GM18511 (cell line): ENCODE data around the gene NIPSNAP3A.
"Not testable (repeated sequence)": the region's sequence is repeated elsewhere in the genome, so short reads cannot be mapped to it uniquely, and the experiment has no call there.

Experiments
- ATAC-seq: cut with Tn5 transposase; IDR thresholded peaks from one replicate; pipeline ENCODE4 v1.9.1; 2021; ENCODE audit warnings: mild to moderate bottlenecking, moderate library complexity; ENCODE audit not compliant: unreplicated experiment

The NIPSNAP3A gene

DNA sequence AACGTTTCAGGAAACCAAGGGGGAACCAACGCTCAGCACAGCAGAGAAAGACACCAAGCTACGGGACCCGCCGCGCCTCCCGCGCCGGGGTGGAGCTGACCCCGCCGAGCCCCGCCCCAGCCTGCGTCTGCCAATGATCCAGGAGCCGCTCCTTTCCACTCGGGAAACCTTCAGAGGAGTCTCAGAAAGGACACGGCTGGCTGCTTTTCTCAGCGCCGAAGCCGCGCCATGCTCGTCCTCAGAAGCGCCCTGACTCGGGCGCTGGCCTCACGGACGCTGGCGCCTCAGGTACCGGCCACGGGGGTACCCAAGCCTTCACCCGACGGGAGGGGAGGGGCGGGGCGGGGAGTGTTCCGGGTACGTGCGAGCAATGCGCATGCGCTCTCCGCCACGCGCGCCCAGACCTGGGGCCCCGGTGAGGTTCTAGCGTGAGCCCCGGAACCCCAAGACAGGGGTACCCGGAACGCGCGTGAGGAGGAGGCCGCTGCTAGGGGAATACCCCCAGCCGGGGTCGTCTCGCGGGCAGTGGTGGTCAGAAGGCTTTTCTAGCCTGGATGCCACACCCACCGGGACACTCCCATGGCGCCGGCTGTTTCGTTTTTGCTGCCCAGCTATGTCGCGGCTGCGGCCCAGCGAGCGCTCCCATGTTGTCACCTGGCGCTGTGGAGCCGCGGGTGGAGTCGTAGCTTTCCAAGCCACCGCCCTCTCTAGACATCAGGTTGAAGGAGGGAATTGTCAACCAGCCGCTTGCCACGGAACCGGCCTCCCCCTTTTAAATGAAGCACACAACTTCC lies at the start of gene NIPSNAP3A:
Gene NIPSNAP3A (plus strand): TSS at position 119 of the 794 bp plus-strand sequence. CDS start 110 bp downstream, at position 229.
- peak; percentile 87 for ATAC-seq

DNA sequence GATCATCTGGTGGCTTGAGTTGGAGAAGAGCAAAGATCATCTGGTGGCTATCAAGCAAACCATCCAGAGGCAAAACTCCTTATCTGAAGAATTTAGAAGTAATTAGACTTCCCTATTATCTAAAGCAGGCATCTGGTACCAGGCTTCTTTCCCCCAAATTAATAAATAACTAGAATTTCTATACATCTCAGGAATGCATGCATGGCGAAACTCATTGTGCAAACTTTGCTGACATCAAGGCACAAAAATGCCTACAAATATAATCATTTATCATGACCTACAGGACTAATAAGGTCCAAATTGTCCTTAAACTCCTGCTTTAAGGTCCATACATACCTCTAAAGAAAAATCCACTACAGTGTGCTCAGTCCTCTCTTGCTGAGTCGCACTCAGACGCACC lies 47.2 kb upstream of the NIPSNAP3A start:
- no peak for ATAC-seq

- not testable (repeated sequence) for ATAC-seq
These were observed 38.7 kb upstream of the NIPSNAP3A start for GRCh38 chr9:104708737-104709136.

DNA sequence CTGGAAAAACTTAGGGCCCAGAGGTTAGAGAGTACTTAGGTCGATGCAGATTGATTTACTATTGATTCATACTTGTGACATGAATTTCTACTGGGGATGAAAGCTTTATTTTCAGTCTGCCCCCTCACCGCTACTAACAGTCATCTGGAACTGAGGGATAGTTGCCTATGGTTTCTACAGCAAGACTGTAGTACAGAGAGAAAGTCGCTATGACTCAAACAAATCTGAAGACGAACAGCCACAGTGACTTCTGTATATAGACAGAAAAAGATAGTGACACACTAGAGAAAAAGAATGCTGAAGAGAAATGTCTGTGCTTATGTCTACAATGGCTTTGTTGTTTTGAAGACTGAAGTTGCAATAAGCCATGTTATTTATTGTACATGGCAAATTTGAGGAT lies 35.9 kb upstream of the NIPSNAP3A start:
- no peak for ATAC-seq

DNA sequence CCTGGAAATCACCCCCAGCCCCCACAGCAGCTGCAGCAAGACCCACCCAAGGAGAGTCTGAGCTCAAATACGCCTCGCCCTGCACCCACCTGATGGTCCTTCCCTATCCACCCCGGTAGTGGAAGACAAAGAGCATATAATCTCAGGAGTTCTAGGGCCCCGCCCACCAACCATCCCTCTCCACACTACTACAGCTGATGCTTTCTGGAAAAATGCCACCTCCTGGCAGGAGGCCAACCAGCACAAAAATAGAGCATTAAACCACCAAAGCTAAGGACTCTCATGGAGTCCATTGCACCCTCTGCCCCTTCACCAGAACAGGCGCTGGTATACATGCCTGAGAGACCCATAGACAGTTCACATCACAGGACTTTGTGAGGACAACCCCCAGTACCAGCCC lies 22.5 kb upstream of the NIPSNAP3A start:
- ATAC-seq: no peak

DNA sequence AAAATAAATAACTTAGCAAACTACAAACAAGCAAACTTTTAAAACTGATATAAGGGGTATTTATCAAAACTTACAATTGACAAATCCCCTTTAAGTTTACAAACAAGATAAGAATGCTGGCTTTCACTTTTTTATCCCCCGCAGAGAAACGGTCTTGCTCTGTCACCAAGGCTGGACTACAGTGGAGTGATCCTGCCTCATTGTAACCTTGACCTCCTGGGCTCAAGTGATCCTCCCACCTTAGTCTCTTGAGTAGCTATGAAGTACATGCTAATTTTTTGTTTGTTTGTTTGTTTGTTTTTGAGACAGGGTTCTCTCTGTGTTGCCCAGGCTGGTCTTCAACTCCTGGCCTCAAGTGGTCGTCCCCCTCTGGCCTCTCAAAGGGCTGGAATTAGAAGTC lies 9.0 kb upstream of the NIPSNAP3A start:
- ATAC-seq: no peak

DNA sequence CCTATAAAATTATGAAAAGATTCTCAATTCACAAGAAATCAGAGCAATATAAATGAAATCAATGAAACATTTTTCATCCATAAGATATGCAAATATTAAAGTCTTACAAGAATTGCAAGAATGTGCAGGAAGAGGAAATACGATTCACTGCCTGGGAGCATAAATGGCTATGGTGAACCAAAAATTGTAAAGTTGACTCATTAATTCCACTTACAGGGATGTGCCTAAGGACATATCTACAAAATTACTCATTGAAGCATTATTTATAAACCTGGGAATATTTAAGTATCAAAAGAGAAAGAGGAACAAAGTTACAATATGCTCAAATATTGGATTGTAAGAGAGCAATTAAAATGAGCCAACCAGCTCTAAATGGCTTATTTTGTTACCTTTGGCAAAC lies 6.9 kb upstream of the NIPSNAP3A start:
- ATAC-seq: no peak

- peak; percentile 32 for ATAC-seq
These were observed 4.0 kb upstream of the NIPSNAP3A start for GRCh38 chr9:104743376-104743985.

DNA sequence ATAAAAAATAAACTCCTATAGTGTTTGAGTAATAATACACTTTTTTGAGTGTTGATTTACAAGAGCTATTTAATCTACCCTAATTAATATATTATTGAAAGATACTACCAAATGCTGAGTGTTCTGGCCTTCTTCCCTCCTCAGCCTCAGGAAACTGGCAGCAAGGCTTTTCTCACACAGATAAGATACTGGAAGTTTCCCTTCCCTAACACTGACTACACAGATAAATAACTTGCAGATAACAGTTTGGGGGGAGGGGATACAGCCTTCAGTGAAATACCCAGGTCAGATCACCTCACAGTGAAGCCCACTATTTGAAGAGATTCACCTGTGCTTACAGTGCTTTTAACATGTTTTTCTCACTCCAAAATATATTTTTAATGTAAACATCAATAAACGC lies 1.6 kb upstream of the NIPSNAP3A start:
- ATAC-seq: no peak

- ATAC-seq: no peak
These were observed 1.2 kb upstream of the NIPSNAP3A start for GRCh38 chr9:104746285-104746684.

DNA sequence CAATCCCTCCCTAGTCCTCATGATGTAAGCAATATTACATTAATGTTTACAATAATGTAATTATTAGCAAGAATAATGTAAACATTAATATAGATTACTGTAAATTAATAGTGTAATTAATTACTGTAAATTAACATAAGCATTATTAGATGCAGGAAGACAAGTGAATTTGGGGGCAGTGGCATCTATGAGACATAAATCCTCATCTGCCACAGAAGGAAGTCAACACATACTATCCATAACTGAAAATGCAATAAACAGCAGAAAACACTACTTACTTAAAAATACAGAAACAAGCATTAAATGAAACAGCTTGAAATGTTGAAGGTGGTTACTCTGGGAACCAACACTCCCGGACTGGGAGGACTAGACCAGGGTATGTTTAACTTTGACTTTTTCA lies 685 bp upstream of the NIPSNAP3A start:
- ATAC-seq: no peak

DNA sequence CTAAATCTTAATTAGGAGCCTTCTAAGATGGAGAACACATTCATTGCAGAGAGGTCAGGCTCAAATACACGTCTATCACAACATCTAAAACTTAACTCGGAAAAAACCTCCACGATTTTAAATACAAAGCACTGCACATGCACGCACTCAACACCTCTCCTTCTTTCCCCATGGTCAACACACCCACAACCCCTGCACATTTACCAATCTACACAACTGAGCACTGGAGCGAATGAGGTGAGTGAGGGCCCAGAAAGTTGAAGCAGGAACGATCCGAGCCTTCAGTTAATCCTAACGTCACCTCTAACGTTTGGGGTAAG lies 278 bp upstream of the NIPSNAP3A start:
- peak; percentile 32 for ATAC-seq

DNA sequence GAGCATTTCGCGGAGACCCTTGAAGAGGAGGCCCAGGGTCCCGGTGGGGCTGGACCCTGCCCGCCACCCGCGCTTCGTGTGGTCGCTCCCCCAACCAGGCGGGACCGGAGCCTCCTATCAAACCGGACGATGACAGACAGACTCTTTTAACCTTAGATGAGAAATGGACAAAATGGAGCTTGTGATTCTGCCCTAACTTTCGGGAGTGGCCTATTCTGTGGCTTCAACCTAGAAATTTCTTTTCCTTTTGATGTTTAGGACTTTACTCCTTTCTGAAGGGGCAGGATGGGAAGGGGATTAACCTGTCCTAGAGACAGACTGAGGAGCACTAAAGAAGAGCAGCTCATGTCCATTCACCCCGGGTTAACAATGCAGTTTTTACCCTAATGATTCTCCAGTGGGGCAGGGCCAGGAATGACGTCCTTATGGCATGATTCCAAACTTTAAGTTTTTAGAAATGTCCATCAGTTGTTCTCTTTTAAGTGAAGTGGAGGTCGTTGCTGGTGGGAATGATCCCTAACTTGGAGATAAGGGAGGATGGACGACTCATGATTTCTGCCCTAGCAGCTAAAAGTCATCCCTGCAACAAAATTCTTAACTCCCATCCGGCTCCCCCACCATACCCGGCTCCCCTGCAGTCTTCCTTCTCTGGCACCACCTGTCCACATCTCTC lies 1.0 kb downstream of the NIPSNAP3A start:
- no peak for ATAC-seq

DNA sequence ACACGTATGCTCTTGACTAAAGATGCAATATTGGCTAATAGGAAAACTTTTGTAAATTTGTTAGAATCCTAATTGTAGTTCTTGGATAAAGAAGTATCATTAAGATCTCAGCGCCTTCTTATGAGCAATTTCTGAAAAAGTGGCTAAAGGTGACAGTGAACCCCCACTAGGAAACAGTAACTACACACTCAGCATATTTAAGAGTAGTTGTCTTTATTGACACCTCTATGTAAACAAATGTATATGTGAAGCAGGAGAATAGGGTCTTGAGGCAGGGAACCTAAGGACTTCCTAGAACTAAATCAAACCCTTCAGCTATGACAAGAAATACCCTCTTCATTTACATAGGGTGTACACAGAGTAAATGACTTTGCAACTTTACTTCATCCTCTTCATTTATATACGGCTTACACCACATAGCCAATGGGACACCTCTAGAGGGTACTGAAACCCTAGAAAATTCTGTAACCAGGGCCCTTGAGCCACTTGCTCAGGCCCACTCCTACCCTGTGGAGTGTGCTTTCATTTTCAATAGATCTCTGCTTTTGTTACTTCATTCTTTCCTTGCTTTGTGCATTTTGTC lies 2.8 kb downstream of the NIPSNAP3A start:
- no peak for ATAC-seq

DNA sequence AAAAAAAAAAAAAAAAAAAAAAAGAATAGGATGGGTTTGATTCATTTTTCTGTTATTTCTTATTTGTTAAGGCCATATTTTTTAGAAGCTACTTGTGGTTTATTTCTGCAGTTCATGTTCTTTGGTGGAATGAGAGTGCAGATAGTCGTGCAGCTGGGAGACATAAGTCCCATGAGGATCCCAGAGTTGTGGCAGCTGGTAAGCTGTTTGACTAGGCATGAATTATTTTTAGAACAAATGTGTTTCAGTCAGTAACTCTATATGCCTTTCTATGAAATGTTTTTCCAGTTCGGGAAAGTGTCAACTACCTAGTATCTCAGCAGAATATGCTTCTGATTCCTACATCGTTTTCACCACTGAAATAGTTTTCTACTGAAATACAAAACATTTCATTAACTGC lies 11.5 kb downstream of the NIPSNAP3A start:
- peak; percentile 39 for ATAC-seq

GRCh38 chr9:104765138-104765537 lies 17.7 kb downstream of the NIPSNAP3A start:
- no peak for ATAC-seq

DNA sequence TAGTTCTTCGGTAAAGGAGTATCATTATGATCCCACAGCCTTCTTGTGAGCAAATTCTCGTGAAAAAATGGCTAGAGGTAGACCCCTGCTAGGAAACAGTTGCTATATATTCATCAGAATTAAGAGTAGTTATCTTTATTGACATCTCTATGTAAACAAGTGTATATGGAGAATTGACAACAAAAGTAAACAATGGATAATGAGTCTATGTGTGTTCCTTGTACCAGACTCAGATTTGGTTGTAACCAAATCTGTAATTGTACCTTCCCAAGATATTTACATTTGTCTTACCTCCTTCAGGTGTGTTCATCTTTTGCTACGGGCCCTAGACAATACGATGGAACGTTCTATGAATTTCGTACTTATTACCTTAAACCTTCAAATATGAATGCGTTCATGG lies 18.5 kb downstream of the NIPSNAP3A start:
- no peak for ATAC-seq

- no peak for ATAC-seq
These were observed 20.0 kb downstream of the NIPSNAP3A start for GRCh38 chr9:104767507-104767906.

DNA sequence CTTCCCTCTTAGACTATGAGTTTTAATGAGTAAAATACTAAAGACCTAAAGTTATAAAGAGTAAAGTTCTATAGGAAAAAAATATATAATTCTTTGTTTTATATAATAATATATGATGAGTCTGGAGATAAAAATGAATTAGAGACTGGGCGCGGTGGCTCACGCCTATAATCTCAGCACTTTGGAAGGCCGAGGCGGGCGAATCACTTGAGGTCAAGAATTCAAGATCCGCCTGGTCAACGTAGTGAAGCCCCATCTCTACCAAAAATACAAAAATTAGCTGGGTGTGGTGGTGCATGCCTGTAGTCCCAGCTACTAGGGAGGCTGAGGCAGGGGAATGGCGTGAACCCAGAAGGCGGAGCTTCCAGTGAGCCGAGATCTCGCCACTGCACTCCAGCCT lies 21.5 kb downstream of the NIPSNAP3A start:
- not testable (repeated sequence) for ATAC-seq

DNA sequence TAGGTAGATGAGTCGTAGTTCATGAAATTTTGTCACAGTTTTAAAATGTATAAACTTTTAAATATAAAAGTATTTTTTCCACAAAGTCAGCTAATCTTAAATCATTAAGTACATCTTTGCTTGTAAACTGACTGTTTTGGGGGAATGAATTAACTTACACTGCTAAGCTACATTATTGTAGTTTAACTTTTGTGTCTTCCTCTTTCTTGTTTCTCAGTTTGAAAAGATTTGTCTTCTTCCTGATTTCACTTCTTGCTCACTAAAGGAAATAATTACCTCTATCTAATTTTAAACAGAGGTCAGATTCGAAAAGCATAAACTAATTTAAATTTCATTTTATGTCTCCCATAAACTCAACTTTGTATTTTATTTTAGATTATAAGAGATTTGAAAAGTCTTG lies 22.2 kb downstream of the NIPSNAP3A start:
- peak; percentile 37 for ATAC-seq

GRCh38 chr9:104772714-104773510 lies 25.4 kb downstream of the NIPSNAP3A start:
- peak; percentile 37 for ATAC-seq
